PC-9 (cell line): ENCODE data around the gene CFAP77. TPM values are rescaled to one million over a fixed set of nuclear protein-coding genes. Genes with fewer than 3 reads are reported as not detected.

Experiments used
- Bru-seq: library from RNA; stranded (reverse); fragments of 400-500 nt; gene quantifications from one replicate; lab custom pipeline; 2021; lab: Mats Ljungman, UMichigan
- BruChase-seq, 2 experiments: library from RNA; stranded (reverse); fragments of 400-500 nt; gene quantifications; one replicate each; lab custom pipeline; 2021; lab: Mats Ljungman, UMichigan
- BruUV-seq: library from RNA; stranded (reverse); fragments of 400-500 nt; replicated peaks from 2 replicates; lab custom pipeline; 2021; lab: Mats Ljungman, UMichigan
- CTCF ChIA-PET: fragments of 300-600 bp; sonication (Branson Sonifier 250); formaldehyde crosslinking; loops from one replicate; lab custom pipeline; 2022; ENCODE audit warnings: antibody characterized with exemption; lab: Charles Lee
- POLR2A ChIA-PET: fragments of 300-600 bp; sonication (Branson Sonifier 250); formaldehyde crosslinking; loops from one replicate; lab custom pipeline; 2022; ENCODE audit warnings: antibody characterized with exemption; ENCODE audit not compliant: unreplicated experiment; lab: Charles Lee
- DNase-seq, 2 experiments: peaks; one replicate each; pipeline versions ENCODE4 v3.0.0 to v3.0.0-alpha.2; 2015 to 2022; ENCODE audit warnings: mixed read lengths in 1 of 2
- H2AFZ ChIP-seq: fragments of 200-600 bp; sonication (generic); 2 replicates; pipeline ENCODE4 v1.8.1; 2017; ENCODE audit warnings: antibody characterized with exemption
- H3F3A ChIP-seq: fragments of 200-600 bp; sonication (generic); 2 replicates; pipeline ENCODE4 v1.8.1; 2017; ENCODE audit warnings: antibody characterized with exemption, mild to moderate bottlenecking, low read depth; ENCODE audit not compliant: insufficient read depth
- H3K27ac ChIP-seq: fragments of 200-600 bp; sonication (generic); 2 replicates; pipeline ENCODE4 v1.6.1; 2016; ENCODE audit warnings: mixed run types
- H3K27me3 ChIP-seq: fragments of 200-600 bp; sonication (generic); 2 replicates; pipeline ENCODE4 v1.6.1; 2016; ENCODE audit warnings: low read depth, mixed run types; ENCODE audit not compliant: insufficient read depth
- H3K36me3 ChIP-seq: fragments of 200-600 bp; sonication (generic); 2 replicates; pipeline ENCODE4 v1.6.1; 2016; ENCODE audit warnings: low read depth, mixed run types
- H3K4me1 ChIP-seq: fragments of 200-600 bp; sonication (generic); replicated peaks from 2 replicates; pipeline ENCODE4 v1.6.1; 2016; ENCODE audit warnings: mixed run types; ENCODE audit not compliant: insufficient read depth
- H3K4me2 ChIP-seq: fragments of 200-600 bp; sonication (generic); 2 replicates; pipeline ENCODE4 v1.6.1; 2017; ENCODE audit warnings: mixed run types
- H3K4me3 ChIP-seq: fragments of 200-600 bp; sonication (generic); 2 replicates; pipeline ENCODE4 v1.6.1; 2016; ENCODE audit warnings: mixed run types
- H3K79me2 ChIP-seq: fragments of 200-600 bp; sonication (generic); 2 replicates; pipeline ENCODE4 v1.6.1; 2017; ENCODE audit warnings: low read depth, mixed run types
- H3K9me2 ChIP-seq: fragments of 200-600 bp; sonication (generic); 2 replicates; pipeline ENCODE4 v1.8.1; 2017; ENCODE audit warnings: mild to moderate bottlenecking; ENCODE audit not compliant: insufficient read depth
- H3K9me3 ChIP-seq: fragments of 200-600 bp; sonication (generic); 2 replicates; pipeline ENCODE4 v1.8.1; 2016; ENCODE audit warnings: low read depth; ENCODE audit not compliant: insufficient read depth
- H4K20me1 ChIP-seq: fragments of 200-600 bp; sonication (generic); 2 replicates; pipeline ENCODE4 v1.8.1; 2017; ENCODE audit not compliant: insufficient read depth
- EZH2 ChIP-seq: fragments of 200-600 bp; sonication (generic); IDR thresholded peaks from 2 replicates; pipeline ENCODE4 v1.8.0; 2017; ENCODE audit warnings: antibody characterized with exemption, low read depth
- intact Hi-C: fragments of 100-400 bp; cut with micrococcal nuclease; formaldehyde crosslinking; loops from one replicate; pipeline ENCODE4 v1.10.0; 2022; ENCODE audit not compliant: unreplicated experiment
- long read RNA-seq: library from polyadenylated mRNA; stranded (forward); transcript quantifications from one replicate; pipeline ENCODE4 v2.0.0, GENCODE V29; 2022
- total RNA-seq: library from RNA; stranded (reverse); gene quantifications from 2 replicates; pipeline ENCODE4 v1.2.3, GENCODE V29; 2021
- TF ChIP-seq, protein P1 (sequence below): fragments of 200-600 bp; sonication (generic); conservative IDR thresholded peaks from 2 replicates; pipeline ENCODE4 v1.6.1; 2017; ENCODE audit warnings: mixed run types, antibody characterized with exemption, mild to moderate bottlenecking, moderate library complexity

CFAP77 gene
- total RNA-seq: not detected in 2 replicates
- percentile 8 among the genes with signal in this experiment for Bru-seq, nascent RNA
- BruChase-seq, experiment 1, labeled RNA remaining after a 2-hour chase: percentile 4 among the genes with signal in this experiment
- BruChase-seq, experiment 2, labeled RNA remaining after a 6-hour chase: percentile 1 among the genes with signal in this experiment
- long read RNA-seq: 0 reads

GRCh38 chr9:132409828-132410528 lies at the start of gene CFAP77:
TSS of gene CFAP77 (plus strand) at chr9:132410211. CDS start at chr9:132410272, 61 bp downstream.
- POLR2A ChIA-PET: interaction anchor here (0.6 to 0.7 kb wide), 2 partner anchors 192 to 241 kb away, joined by 3 to 5 read pairs; no protein-coding TSS in a partner anchor

DNA sequence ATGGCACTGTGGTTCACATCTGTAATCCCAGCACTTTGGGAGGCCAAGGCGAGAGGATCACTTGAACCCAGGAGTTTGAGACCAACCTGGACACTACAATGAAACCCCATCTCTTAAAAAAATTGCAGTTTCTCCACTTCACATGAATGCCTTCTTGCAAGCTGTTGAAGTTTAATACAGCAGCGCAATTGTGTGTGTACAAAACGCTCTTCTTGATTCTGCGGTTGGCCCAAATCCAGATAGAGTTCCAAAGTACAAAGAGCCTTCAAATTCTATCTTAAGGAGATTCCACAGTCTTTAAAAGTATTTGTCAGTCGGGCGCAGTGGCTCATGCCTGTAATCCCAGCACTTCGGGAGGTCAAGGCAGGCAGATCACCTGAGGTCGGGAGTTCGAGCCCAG lies 45.9 kb upstream of the CFAP77 start:
- intact Hi-C loops: no loop called here
- H3K9me3 ChIP-seq: no peaks in the 10 kb centered on the region
- no peaks in the 10 kb centered on the region for H3K36me3 ChIP-seq
- ChIA-PET CTCF (no interaction called here), POLR2A (no interaction called here)
- H3K27ac ChIP-seq: no peak overlapping the region
- H3K4me1 ChIP-seq: no peaks in the 10 kb centered on the region
- BruUV-seq: no TSS peak
- no peak for DNase-seq
- no peaks in the 10 kb centered on the region for H3K9me2 ChIP-seq
- H3K4me3 ChIP-seq: no peak overlapping the region
- no peak overlapping the region for H3K4me2 ChIP-seq
- no peaks in the 10 kb centered on the region for H3F3A ChIP-seq
- H3K27me3 ChIP-seq: no peaks in the 10 kb centered on the region
- TF ChIP-seq EZH2: no peak
- TF ChIP-seq, protein P1, sequence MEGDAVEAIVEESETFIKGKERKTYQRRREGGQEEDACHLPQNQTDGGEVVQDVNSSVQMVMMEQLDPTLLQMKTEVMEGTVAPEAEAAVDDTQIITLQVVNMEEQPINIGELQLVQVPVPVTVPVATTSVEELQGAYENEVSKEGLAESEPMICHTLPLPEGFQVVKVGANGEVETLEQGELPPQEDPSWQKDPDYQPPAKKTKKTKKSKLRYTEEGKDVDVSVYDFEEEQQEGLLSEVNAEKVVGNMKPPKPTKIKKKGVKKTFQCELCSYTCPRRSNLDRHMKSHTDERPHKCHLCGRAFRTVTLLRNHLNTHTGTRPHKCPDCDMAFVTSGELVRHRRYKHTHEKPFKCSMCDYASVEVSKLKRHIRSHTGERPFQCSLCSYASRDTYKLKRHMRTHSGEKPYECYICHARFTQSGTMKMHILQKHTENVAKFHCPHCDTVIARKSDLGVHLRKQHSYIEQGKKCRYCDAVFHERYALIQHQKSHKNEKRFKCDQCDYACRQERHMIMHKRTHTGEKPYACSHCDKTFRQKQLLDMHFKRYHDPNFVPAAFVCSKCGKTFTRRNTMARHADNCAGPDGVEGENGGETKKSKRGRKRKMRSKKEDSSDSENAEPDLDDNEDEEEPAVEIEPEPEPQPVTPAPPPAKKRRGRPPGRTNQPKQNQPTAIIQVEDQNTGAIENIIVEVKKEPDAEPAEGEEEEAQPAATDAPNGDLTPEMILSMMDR: no peak
- no peaks in the 10 kb centered on the region for H4K20me1 ChIP-seq
- H2AFZ ChIP-seq: no peak overlapping the region
- H3K79me2 ChIP-seq: no peaks in the 10 kb centered on the region

More at GRCh38 chr9:132409828-132410528, at the start of gene CFAP77:
- DNase-seq: peak in 1 of 2 experiments; percentile 45
- H3K9me3 ChIP-seq: no peaks in the 10 kb centered on the region
- TF ChIP-seq, protein P1: no peak
- TF ChIP-seq EZH2: no peak
- no peaks in the 10 kb centered on the region for H4K20me1 ChIP-seq
- intact Hi-C loops: loop anchor here (2.0 to 10.0 kb wide), 2 partner anchors 97 to 495 kb away; no protein-coding TSS in a partner anchor
- no TSS peak for BruUV-seq
- H3K4me3 ChIP-seq: 0 out of 2 replicates have a peak within 1 kb of the TSS, but pooled peaks have one; percentile 29
- 0 out of 2 replicates have a peak, but pooled peaks cover 7% of the 10 kb centered on the region for H3F3A ChIP-seq
- peaks cover 12% of the 10 kb centered on the region; the same call in 1 of the 2 replicates for H3K4me1 ChIP-seq
- H3K27me3 ChIP-seq: peaks cover 55% of the 10 kb centered on the region
- H2AFZ ChIP-seq: peak within 1 kb of the TSS; percentile 69; the same call in 1 of the 2 replicates
- H3K9me2 ChIP-seq: no peaks in the 10 kb centered on the region
- H3K4me2 ChIP-seq: peak within 1 kb of the TSS; percentile 58
- H3K79me2 ChIP-seq: peaks cover 16% of the 10 kb centered on the region
- CTCF ChIA-PET: interaction anchor here (0.7 kb wide), 1 partner anchor 612 kb away, joined by 9 read pairs; no protein-coding TSS in a partner anchor
- H3K36me3 ChIP-seq: no peaks in the 10 kb centered on the region
- no peak within 1 kb of the TSS for H3K27ac ChIP-seq

DNA sequence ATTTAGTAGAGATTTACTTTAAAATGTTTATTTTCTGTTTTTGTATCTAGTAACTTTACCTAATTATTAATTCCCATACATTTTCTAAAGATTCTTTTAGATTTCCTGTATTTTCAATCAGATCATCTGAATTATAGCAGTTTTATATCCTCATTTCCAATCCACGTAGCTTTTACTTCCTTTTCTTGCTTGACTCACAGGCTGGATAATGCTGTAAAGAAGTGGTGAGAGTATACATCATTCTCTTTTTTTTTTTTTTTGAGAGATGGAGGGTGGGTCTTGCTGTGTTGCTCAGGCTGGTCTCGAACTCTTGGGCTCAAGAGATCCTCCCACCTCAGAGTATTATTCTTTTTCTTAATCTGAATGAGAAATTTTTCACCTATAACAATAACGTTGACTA lies 44.0 kb upstream of the CFAP77 start:
- no TSS peak for BruUV-seq
- Histone ChIP-seq H3K27ac (no peak overlapping the region), H3F3A (no peaks in the 10 kb centered on the region), H3K79me2 (no peaks in the 10 kb centered on the region), H2AFZ (no peak overlapping the region), H3K4me3 (no peak overlapping the region), H3K27me3 (no peaks in the 10 kb centered on the region), H3K9me3 (no peaks in the 10 kb centered on the region), H3K4me1 (no peaks in the 10 kb centered on the region), H4K20me1 (no peaks in the 10 kb centered on the region), H3K36me3 (no peaks in the 10 kb centered on the region), H3K4me2 (no peak overlapping the region), H3K9me2 (no peaks in the 10 kb centered on the region)
- no peak for DNase-seq
- CTCF ChIA-PET: no interaction called here
- POLR2A ChIA-PET: no interaction called here
- intact Hi-C loops: no loop called here
- TF ChIP-seq EZH2: no peak
